Gastroesophageal sphincter (tissue), 4 donors: ENCODE data around the gene TPX2. TPM values are rescaled to one million over a fixed set of nuclear protein-coding genes. Genes with fewer than 3 reads are reported as not detected.
"Not testable (repeated sequence)": the region's sequence is repeated elsewhere in the genome, so short reads cannot be mapped to it uniquely, and the experiment has no call there.

Experiments
- ATAC-seq: fragments of 150-250 bp; one replicate; pipeline ENCODE4 v1.9.1; 2016; ENCODE audit warnings: mild to moderate bottlenecking, moderate library complexity
- H3K27ac ChIP-seq, 4 donors: fragments of 200-600 bp; sonication (generic) in 3 of 4; 1 replicate in 3 of 4; 2 replicates in 1 of 4; pipeline ENCODE4 v1.5.1; 2016 to 2019
- H3K27me3 ChIP-seq: fragments of 200-600 bp; sonication (generic); one replicate; pipeline ENCODE4 v1.5.1; 2019
- H3K36me3 ChIP-seq, 2 donors: fragments of 200-600 bp; sonication (generic); one replicate each; pipeline ENCODE4 v1.5.1; 2019; ENCODE audit warnings: control low read depth in 1 of 2
- H3K4me1 ChIP-seq, 3 donors: fragments of 200-600 bp; sonication (generic); 1 replicate in 2 of 3; 2 replicates in 1 of 3; pipeline ENCODE4 v1.5.1; 2016 to 2019; ENCODE audit warnings: control low read depth in 2 of 3
- H3K4me3 ChIP-seq, 2 donors: fragments of 200-600 bp; sonication (generic); one replicate each; pipeline ENCODE4 v1.5.1; 2019; ENCODE audit warnings: mild to moderate bottlenecking in 1 of 2, moderate library complexity in 1 of 2
- H3K9me3 ChIP-seq, 3 donors: fragments of 200-600 bp; sonication (generic); one replicate each; pipeline ENCODE4 v1.5.1; 2017 to 2019; ENCODE audit warnings: control low read depth in 2 of 3
- CTCF ChIP-seq, 4 experiments: fragments of 200-600 bp in 2 of 4; fragments of 450-650 bp in 2 of 4; sonication (generic) in 1 of 4; IDR thresholded peaks; one replicate each; pipeline ENCODE4 v1.5.1; 2017 to 2019; ENCODE audit warnings: antibody characterized with exemption in 4 of 4, mild to moderate bottlenecking in 2 of 4, moderate library complexity in 2 of 4
- EP300 ChIP-seq: sonication (generic); formaldehyde crosslinking; IDR thresholded peaks from one replicate; pipeline ENCODE4 v1.6.1; 2017; ENCODE audit warnings: antibody characterized with exemption, mild to moderate bottlenecking
- POLR2A ChIP-seq, 2 donors: fragments of 450-650 bp; IDR thresholded peaks; one replicate each; pipeline ENCODE4 v1.6.1; 2017; ENCODE audit warnings: antibody characterized with exemption in 2 of 2, mild to moderate bottlenecking in 2 of 2, moderate library complexity in 1 of 2
- POLR2AphosphoS5 ChIP-seq: sonication (generic); formaldehyde crosslinking; IDR thresholded peaks from one replicate; pipeline ENCODE4 v1.6.1; 2017; ENCODE audit warnings: antibody characterized with exemption
- WGBS, 2 donors: methylation state at CpG; one replicate each; pipeline ENCODE4 v1.1.5; 2018; ENCODE audit warnings: low coverage in 1 of 2; 5-methylcytosine and 5-hydroxymethylcytosine counted together
- total RNA-seq, 4 donors: library from RNA; depleted of rRNA; stranded (reverse); fragments of >200 nt; gene quantifications; one replicate each; pipeline ENCODE4 v1.1.0, GENCODE V29; 2016

Gene TPX2
- total RNA-seq, 4 donors from 2014 or later = 0.13 to 1.4 (median 0.74) TPM

GRCh38 chr20:31731321-31731717 lies 7.8 kb upstream of the TPX2 start:
- Histone ChIP-seq H3K4me1 (no peaks in the 10 kb centered on the region), H3K27ac (no peak overlapping the region), H3K27me3 (no peaks in the 10 kb centered on the region), H3K36me3 (no peaks in the 10 kb centered on the region), H3K9me3 (no peaks in the 10 kb centered on the region), H3K4me3 (no peak overlapping the region)
- no peak for ATAC-seq
- no peak for TF ChIP-seq EP300
- no peak for TF ChIP-seq CTCF (IDR thresholded peaks at IDR 0.05)
- TF ChIP-seq POLR2A (IDR thresholded peaks at IDR 0.05) = no peak
- TF ChIP-seq POLR2AphosphoS5 = no peak
- 70 to 78% methylated on average over 6 of the region's 6 CpGs for WGBS, 2 donors

- 0 to 3% methylated on average over 5 to 8 of the region's 11 CpGs for WGBS, 2 donors
- no peak for ATAC-seq
- no peaks in the 10 kb centered on the region for H3K36me3 ChIP-seq
- no peaks in the 10 kb centered on the region for H3K9me3 ChIP-seq
- H3K27ac ChIP-seq = peak overlapping the region in 3 of 4 donors; percentile 73 to 84 (median 79)
- peak overlapping the region; percentile 47 to 60 for H3K4me3 ChIP-seq
- peaks cover 0 to 12% (median 5%) of the 10 kb centered on the region in 3 donors for H3K4me1 ChIP-seq
- H3K27me3 ChIP-seq = no peaks in the 10 kb centered on the region
- TF ChIP-seq POLR2AphosphoS5 = no peak
These were observed 474 bp downstream of the TPX2 start for GRCh38 chr20:31739550-31739977.

GRCh38 chr20:31740208-31740607 lies 1.1 kb downstream of the TPX2 start:
- TF ChIP-seq POLR2A (IDR thresholded peaks at IDR 0.05) (no peak), EP300 (no peak), POLR2AphosphoS5 (no peak), CTCF (IDR thresholded peaks at IDR 0.05) (no peak)
- 8% methylated on average over 1 of the region's 1 CpG; no CpG with 5 or more reads in 1 of the 2 donors for WGBS, 2 donors
- Histone ChIP-seq H3K36me3 (no peaks in the 10 kb centered on the region), H3K27ac (no peak overlapping the region), H3K27me3 (no peaks in the 10 kb centered on the region), H3K9me3 (no peaks in the 10 kb centered on the region), H3K4me1 (peaks cover 0 to 12% (median 5%) of the 10 kb centered on the region in 3 donors), H3K4me3 (no peak overlapping the region)
- ATAC-seq = no peak

GRCh38 chr20:31740656-31741323 lies 1.7 kb downstream of the TPX2 start:
- H3K4me3 ChIP-seq = no peak overlapping the region
- no peak for TF ChIP-seq CTCF (IDR thresholded peaks at IDR 0.05)
- H3K27ac ChIP-seq = no peak overlapping the region
- WGBS, 2 donors = 68 to 73% methylated on average over 1 of the region's 1 CpG
- no peaks in the 10 kb centered on the region for H3K9me3 ChIP-seq
- ATAC-seq = no peak
- H3K4me1 ChIP-seq = peaks cover 0 to 12% (median 5%) of the 10 kb centered on the region in 3 donors
- H3K36me3 ChIP-seq = no peaks in the 10 kb centered on the region
- H3K27me3 ChIP-seq = no peaks in the 10 kb centered on the region

GRCh38 chr20:31746068-31746878 lies 7.2 kb downstream of the TPX2 start:
- no peak for ATAC-seq
- Histone ChIP-seq H3K9me3 (no peaks in the 10 kb centered on the region), H3K4me1 (peaks cover 0 to 7% (median 0%) of the 10 kb centered on the region in 3 donors), H3K27me3 (no peaks in the 10 kb centered on the region), H3K27ac (no peak overlapping the region), H3K4me3 (no peak overlapping the region), H3K36me3 (no peaks in the 10 kb centered on the region)
- no peak for TF ChIP-seq POLR2A (IDR thresholded peaks at IDR 0.05)
- TF ChIP-seq EP300 = no peak
- no peak for TF ChIP-seq CTCF (IDR thresholded peaks at IDR 0.05)
- no peak for TF ChIP-seq POLR2AphosphoS5
- WGBS, 2 donors = 23% methylated on average over 1 of the region's 1 CpG; no CpG with 5 or more reads in 1 of the 2 donors

GRCh38 chr20:31747028-31747427 lies 7.9 kb downstream of the TPX2 start:
- not testable (repeated sequence) for H3K27ac ChIP-seq, H3K9me3 ChIP-seq, H3K4me1 ChIP-seq, H3K36me3 ChIP-seq, H3K27me3 ChIP-seq, ATAC-seq, H3K4me3 ChIP-seq
- 79 to 84% methylated on average over 8 to 10 of the region's 14 CpGs for WGBS, 2 donors
